Transverse colon (tissue), 4 donors: ENCODE data around the gene TAF1. TPM values are rescaled to one million over a fixed set of nuclear protein-coding genes. Genes with fewer than 3 reads are reported as not detected.
"Not testable (repeated sequence)": the region's sequence is repeated elsewhere in the genome, so short reads cannot be mapped to it uniquely, and the experiment has no call there.

Experiments used
- DNase-seq: peaks from one replicate; pipeline ENCODE4 v3.0.0-alpha.2; 2019
- H3K27ac ChIP-seq, 4 donors: fragments of 200-600 bp; sonication (generic); 2 replicates each; pipeline ENCODE4 v1.5.1; 2016 to 2018; ENCODE audit warnings: inconsistent platforms in 4 of 4
- H3K27me3 ChIP-seq: fragments of 200-600 bp; sonication (generic); 2 replicates; pipeline ENCODE4 v1.5.1; 2017; ENCODE audit warnings: inconsistent platforms
- H3K36me3 ChIP-seq, 4 donors: fragments of 200-600 bp; sonication (generic); 2 replicates each; pipeline ENCODE4 v1.5.1; 2017 to 2019; ENCODE audit warnings: inconsistent platforms in 4 of 4
- H3K4me1 ChIP-seq, 4 donors: fragments of 200-600 bp; sonication (generic); 2 replicates each; pipeline ENCODE4 v1.5.1; 2017 to 2020; ENCODE audit warnings: inconsistent platforms in 4 of 4
- H3K4me3 ChIP-seq, 4 donors: fragments of 200-600 bp; sonication (generic); 1 replicate in 1 of 4; 2 replicates in 3 of 4; pipeline versions ENCODE4 v1.5.1 to v1.6.1; 2017 to 2019; ENCODE audit warnings: inconsistent platforms in 4 of 4
- H3K9me3 ChIP-seq, 2 donors: fragments of 200-600 bp; sonication (generic); 2 replicates each; pipeline ENCODE4 v1.5.1; 2017 to 2019; ENCODE audit warnings: inconsistent platforms in 2 of 2
- CTCF ChIP-seq, 5 experiments: fragments of 200-600 bp in 3 of 5; fragments of 450-650 bp in 2 of 5; sonication (generic) in 3 of 5; IDR thresholded peaks; 1 replicate in 2 of 5; 2 replicates in 3 of 5; pipeline ENCODE4 v1.5.1; 2016 to 2017; ENCODE audit warnings: antibody characterized with exemption in 5 of 5, inconsistent platforms in 3 of 5, mild to moderate bottlenecking in 2 of 5, moderate library complexity in 1 of 5
- EP300 ChIP-seq: sonication (generic); formaldehyde crosslinking; IDR thresholded peaks from one replicate; pipeline ENCODE4 v1.6.1; 2017; ENCODE audit warnings: antibody characterized with exemption, low read depth
- POLR2A ChIP-seq: fragments of 450-650 bp; IDR thresholded peaks from one replicate; pipeline ENCODE4 v1.6.1; 2016; ENCODE audit warnings: antibody characterized with exemption, mild to moderate bottlenecking, moderate library complexity
- POLR2AphosphoS5 ChIP-seq, 3 donors: sonication (generic); formaldehyde crosslinking; IDR thresholded peaks; one replicate each; pipeline ENCODE4 v1.6.1; 2016; ENCODE audit warnings: antibody characterized with exemption in 3 of 3
- WGBS, 2 donors: methylation state at CpG; one replicate each; pipeline ENCODE4 v1.1.5; 2018; ENCODE audit warnings: low coverage in 1 of 2; 5-methylcytosine and 5-hydroxymethylcytosine counted together
- in situ Hi-C, 4 donors: fragments of 200-750 bp; cut with MboI; loops; one replicate each; pipeline versions ENCODE4 v1.15.0 to v1.15.1; 2017; ENCODE audit warnings: low sequenced_read_pairs in 3 of 4, low pct_ligation_motif_present in 1 of 4, low pct_unique_long_range_greater_than_20kb in 1 of 4
- intact Hi-C: fragments of 100-400 bp; cut with DNase I; formaldehyde crosslinking; loops from one replicate; pipeline ENCODE4 v1.15.1; 2023; ENCODE audit warnings: low total_unique reads
- total RNA-seq, 4 donors: library from RNA; depleted of rRNA; stranded (reverse); fragments of >200 nt; gene quantifications; one replicate each; pipeline ENCODE4 v1.1.0, GENCODE V29; 2016

The TAF1 gene
- total RNA-seq, 4 donors from 2014 or later, result 35.2 to 65.4 (median 39.3) TPM

GRCh38 chrX:71493111-71493613 lies 127.0 kb downstream of the TAF1 start:
- no peaks in the 10 kb centered on the region for H3K9me3 ChIP-seq
- TF ChIP-seq EP300 (no peak), POLR2AphosphoS5 (IDR thresholded peaks at IDR 0.05) (no peak), POLR2A (no peak), CTCF (IDR thresholded peaks at IDR 0.05) (no peak)
- 69% methylated on average over 16 of the region's 16 CpGs; no CpG with 5 or more reads in 1 of the 2 donors for WGBS, 2 donors
- in situ Hi-C loops (no loop called here), intact Hi-C loops (no loop called here)
- peak overlapping the region in 3 of 4 donors; percentile 38 to 47 (median 46) for H3K27ac ChIP-seq
- peak overlapping the region; percentile 37 to 62 (median 40) for H3K4me3 ChIP-seq
- no peaks in the 10 kb centered on the region for H3K27me3 ChIP-seq
- H3K4me1 ChIP-seq, result no peaks in the 10 kb centered on the region
- peak; percentile 9 for DNase-seq
- H3K36me3 ChIP-seq, result no peaks in the 10 kb centered on the region

- WGBS, 2 donors, result 76% methylated on average over 3 of the region's 3 CpGs; no CpG with 5 or more reads in 1 of the 2 donors
- in situ Hi-C loops, H3K36me3 ChIP-seq, H3K9me3 ChIP-seq, intact Hi-C loops, H3K27me3 ChIP-seq, H3K4me3 ChIP-seq, H3K27ac ChIP-seq, H3K4me1 ChIP-seq, DNase-seq: not testable (repeated sequence)
These were observed 129.8 kb downstream of the TAF1 start for GRCh38 chrX:71495979-71496378.

GRCh38 chrX:71496476-71496875 lies 130.3 kb downstream of the TAF1 start:
- no peak for TF ChIP-seq POLR2A
- no peak for TF ChIP-seq EP300
- TF ChIP-seq POLR2AphosphoS5 (IDR thresholded peaks at IDR 0.05), result no peak
- TF ChIP-seq CTCF (IDR thresholded peaks at IDR 0.05), result no peak
- no peaks in the 10 kb centered on the region for H3K36me3 ChIP-seq
- DNase-seq, result no peak
- no peak overlapping the region for H3K4me3 ChIP-seq
- in situ Hi-C loops, result no loop called here
- H3K27ac ChIP-seq, result no peak overlapping the region
- no peaks in the 10 kb centered on the region for H3K9me3 ChIP-seq
- intact Hi-C loops, result no loop called here
- no peaks in the 10 kb centered on the region for H3K27me3 ChIP-seq
- 88% methylated on average over 3 of the region's 3 CpGs; no CpG with 5 or more reads in 1 of the 2 donors for WGBS, 2 donors
- H3K4me1 ChIP-seq, result no peaks in the 10 kb centered on the region

- H3K27ac ChIP-seq, H3K27me3 ChIP-seq, DNase-seq, H3K4me1 ChIP-seq, in situ Hi-C loops, H3K36me3 ChIP-seq, H3K4me3 ChIP-seq, H3K9me3 ChIP-seq, intact Hi-C loops: not testable (repeated sequence)
- 88% methylated on average over 5 of the region's 5 CpGs; no CpG with 5 or more reads in 1 of the 2 donors for WGBS, 2 donors
These were observed 135.9 kb downstream of the TAF1 start for GRCh38 chrX:71502080-71502479.

- DNase-seq, result no peak
- WGBS, 2 donors, result 45% methylated on average over 1 of the region's 1 CpG; no CpG with 5 or more reads in 1 of the 2 donors
- intact Hi-C loops (no loop called here), in situ Hi-C loops (no loop called here)
- TF ChIP-seq POLR2A (no peak), EP300 (no peak), POLR2AphosphoS5 (IDR thresholded peaks at IDR 0.05) (no peak), CTCF (IDR thresholded peaks at IDR 0.05) (no peak)
- Histone ChIP-seq H3K9me3 (no peaks in the 10 kb centered on the region), H3K36me3 (no peaks in the 10 kb centered on the region), H3K27me3 (no peaks in the 10 kb centered on the region), H3K27ac (no peak overlapping the region), H3K4me3 (no peak overlapping the region), H3K4me1 (no peaks in the 10 kb centered on the region)
These were observed 138.2 kb downstream of the TAF1 start for GRCh38 chrX:71504346-71504745.
